ENCODE results near the gene WNT7B.

The WNT7B gene

GRCh38 chr22:45916515-45916914 is 60.4 kb downstream of the WNT7B start:
- DNase-seq (ENCODE audit: low read depth, low spot score) = no peak
- H3K27ac ChIP-seq = no peak overlapping the region

DNA sequence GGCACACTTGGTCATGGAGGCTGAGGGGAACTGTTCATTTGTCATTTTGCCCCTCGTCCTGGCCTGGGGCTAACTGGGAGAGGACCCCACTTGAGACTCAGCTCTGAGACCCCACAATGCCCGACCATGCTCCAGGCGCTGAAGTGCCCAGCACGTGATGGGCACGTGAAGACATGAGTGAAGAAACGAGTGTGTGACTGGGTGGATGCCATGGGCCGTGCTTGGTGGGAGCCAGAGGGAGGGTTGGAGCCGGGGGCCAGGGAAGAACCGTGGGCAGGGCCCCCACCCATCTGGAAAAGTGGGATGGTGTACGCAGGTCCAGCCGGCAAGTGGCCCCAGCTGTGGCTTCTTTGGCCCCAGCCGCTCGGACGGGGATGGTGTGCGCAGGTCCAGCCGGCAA is 61.1 kb downstream of the WNT7B start:
- no peak overlapping the region for H3K27ac ChIP-seq
- DNase-seq (ENCODE audit: low read depth, low spot score) = no peak

GRCh38 chr22:45915151-45915550 is 61.8 kb downstream of the WNT7B start:
- DNase-seq (ENCODE audit: low read depth, low spot score) = no peak
- H3K27ac ChIP-seq = no peak overlapping the region

GRCh38 chr22:45914309-45914708 is 62.7 kb downstream of the WNT7B start:
- DNase-seq (ENCODE audit: low read depth, low spot score) = no peak
- H3K27ac ChIP-seq = no peak overlapping the region

DNA sequence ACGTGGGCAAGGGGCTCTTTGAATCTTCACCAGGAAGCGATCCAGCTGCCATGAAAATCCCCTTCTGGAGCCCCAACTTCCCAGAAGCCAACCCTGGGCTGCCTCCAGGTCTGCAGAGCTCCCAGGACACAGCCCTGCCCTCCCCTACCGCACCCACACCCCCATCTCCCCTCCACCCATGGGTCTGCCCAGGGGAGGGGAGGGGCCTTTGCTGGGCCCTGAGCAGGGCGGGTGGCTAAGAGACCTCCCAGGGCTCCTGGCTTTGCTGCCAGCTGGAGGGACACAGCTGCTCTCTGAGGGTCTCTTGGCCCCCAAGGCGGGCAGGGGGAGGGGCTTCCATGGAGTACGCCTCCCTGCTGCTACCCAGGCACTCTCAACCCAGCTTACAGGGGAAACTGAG is 64.1 kb downstream of the WNT7B start:
- DNase-seq (ENCODE audit: low read depth, low spot score) = no peak
- no peak overlapping the region for H3K27ac ChIP-seq

GRCh38 chr22:45911601-45912271 is 65.2 kb downstream of the WNT7B start:
- DNase-seq (ENCODE audit: low read depth, low spot score) = no peak
- no peak overlapping the region for H3K27ac ChIP-seq

- DNase-seq (ENCODE audit: low read depth, low spot score) = no peak
- no peak overlapping the region for H3K27ac ChIP-seq
Measured at GRCh38 chr22:45910928-45911467, 66.0 kb downstream of the WNT7B start.

GRCh38 chr22:45908961-45909360 is 68.0 kb downstream of the WNT7B start:
- no peak overlapping the region for H3K27ac ChIP-seq
- DNase-seq (ENCODE audit: low read depth, low spot score) = no peak

- no peak overlapping the region for H3K27ac ChIP-seq
- DNase-seq (ENCODE audit: low read depth, low spot score) = no peak
Measured at GRCh38 chr22:45907996-45908395, 69.0 kb downstream of the WNT7B start.

DNA sequence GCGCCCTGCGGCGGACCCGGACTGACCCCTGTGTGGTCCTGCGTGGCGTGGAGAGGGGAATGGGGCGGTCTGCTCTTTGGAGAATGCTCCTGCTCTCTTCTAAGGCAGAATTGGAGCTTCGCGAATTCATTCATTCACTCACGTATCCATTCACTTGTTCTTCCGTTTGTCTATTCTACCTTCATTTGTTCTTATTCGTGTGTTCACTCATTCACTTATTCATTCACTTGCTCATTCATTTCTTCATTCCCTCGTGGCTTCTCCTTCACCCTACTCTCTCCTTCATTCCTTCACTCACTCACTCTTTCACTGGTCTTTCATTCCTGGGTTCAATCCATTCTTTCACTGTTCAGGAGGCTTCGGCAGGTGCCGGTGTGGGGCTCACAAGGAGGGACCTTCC is 69.6 kb downstream of the WNT7B start:
- DNase-seq (ENCODE audit: low read depth, low spot score) = no peak
- no peak overlapping the region for H3K27ac ChIP-seq

DNA sequence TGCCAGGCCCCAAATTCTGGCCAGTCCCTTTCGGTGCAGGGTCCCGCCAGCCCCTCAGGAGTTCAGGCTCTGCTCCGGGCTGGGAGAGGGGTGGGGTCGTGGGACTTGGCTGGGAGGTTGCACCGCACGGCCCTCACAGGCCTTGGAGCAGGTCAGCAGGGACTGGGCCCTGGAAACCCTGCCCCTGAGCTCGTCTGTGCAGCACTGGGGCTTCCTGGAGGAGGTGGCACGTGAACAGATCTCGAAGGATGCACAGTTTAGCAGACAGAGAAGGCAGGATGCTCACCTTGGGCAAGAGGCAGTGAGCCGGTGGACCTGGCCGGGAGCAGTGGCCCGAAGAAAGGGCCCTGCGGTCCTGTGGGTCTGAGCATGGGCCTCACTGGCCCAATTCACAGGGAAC is 70.0 kb downstream of the WNT7B start:
- H3K27ac ChIP-seq = no peak overlapping the region
- DNase-seq (ENCODE audit: low read depth, low spot score) = no peak

- no peak overlapping the region for H3K27ac ChIP-seq
- DNase-seq (ENCODE audit: low read depth, low spot score) = no peak
Measured at GRCh38 chr22:45905924-45906865, 70.8 kb downstream of the WNT7B start.

DNA sequence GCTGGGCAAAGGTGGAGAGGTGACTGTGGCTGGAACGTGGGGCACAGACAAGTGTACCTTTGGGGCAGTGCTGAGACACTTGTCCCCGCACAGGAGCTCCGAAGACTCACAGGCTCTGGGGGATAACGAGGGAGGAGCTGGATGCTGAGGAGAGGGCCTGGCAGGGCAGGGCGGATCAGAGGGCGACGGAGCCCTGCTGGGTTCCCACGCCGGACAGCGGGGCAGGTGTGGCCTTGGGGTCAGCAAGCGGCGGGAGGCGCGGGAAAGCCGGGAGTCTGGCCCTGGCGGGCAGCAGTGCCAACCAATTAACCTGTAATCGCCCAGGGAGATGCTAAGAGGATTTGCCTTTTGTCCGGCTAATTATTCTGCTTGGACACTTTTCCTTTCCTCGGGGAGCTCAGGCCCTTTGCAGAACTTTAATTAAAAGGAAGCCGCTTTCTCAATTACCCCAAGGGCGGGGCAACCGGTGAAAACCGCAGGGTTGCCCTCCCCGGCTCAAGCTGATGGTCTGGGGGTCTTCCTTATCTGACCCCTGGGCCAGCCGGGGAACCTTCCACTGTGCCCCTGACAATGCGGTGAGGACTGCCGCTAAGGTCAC is 71.5 kb downstream of the WNT7B start:
- no peak for DNase-seq (ENCODE audit: low read depth, low spot score)
- no peak overlapping the region for H3K27ac ChIP-seq

- no peak overlapping the region for H3K27ac ChIP-seq
- no peak for DNase-seq (ENCODE audit: low read depth, low spot score)
Measured at GRCh38 chr22:45904236-45904635, 72.7 kb downstream of the WNT7B start.

DNA sequence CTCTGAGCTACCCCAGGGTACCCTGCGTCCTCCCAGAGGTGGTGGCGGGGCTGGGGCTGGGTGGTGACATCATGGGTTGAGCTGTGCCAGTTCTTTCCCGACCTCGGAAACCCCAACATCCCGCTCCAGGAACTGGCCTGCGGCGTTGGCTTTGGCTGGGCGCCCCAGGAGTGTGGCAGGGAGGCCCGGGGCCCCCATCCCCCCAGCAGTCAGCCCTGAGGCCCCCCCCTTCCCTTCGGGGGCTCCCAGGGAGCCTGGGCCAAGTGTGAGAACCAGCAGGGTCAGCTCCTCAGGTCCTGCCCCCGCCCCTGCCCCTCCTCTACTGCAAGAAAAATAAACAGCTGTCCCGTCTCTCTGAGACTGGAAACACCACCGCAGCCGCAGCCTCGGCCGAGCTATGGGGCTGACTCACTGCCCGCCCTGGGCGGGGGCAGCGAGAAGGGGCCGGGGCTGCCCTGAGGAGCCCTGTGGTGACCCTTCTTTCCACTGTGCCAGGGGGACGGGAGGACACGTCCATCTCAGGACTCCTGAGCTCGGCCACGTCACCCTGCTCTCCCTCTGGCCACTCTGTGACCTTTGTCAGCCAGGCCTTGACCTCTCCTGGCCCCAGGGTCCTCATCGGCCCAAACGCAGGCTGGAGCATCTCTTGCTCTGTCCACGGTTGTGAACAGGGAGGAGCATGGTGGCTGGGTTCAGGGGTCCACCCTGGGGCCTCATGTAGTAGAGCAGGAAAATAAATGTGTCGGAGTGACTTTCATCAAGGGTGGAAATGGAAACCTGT is 73.4 kb downstream of the WNT7B start:
- DNase-seq (ENCODE audit: low read depth, low spot score) = no peak
- H3K27ac ChIP-seq = no peak overlapping the region

GRCh38 chr22:45897736-45898135 is 79.2 kb downstream of the WNT7B start:
- DNase-seq (ENCODE audit: low read depth, low spot score) = no peak
- no peak overlapping the region for H3K27ac ChIP-seq

DNA sequence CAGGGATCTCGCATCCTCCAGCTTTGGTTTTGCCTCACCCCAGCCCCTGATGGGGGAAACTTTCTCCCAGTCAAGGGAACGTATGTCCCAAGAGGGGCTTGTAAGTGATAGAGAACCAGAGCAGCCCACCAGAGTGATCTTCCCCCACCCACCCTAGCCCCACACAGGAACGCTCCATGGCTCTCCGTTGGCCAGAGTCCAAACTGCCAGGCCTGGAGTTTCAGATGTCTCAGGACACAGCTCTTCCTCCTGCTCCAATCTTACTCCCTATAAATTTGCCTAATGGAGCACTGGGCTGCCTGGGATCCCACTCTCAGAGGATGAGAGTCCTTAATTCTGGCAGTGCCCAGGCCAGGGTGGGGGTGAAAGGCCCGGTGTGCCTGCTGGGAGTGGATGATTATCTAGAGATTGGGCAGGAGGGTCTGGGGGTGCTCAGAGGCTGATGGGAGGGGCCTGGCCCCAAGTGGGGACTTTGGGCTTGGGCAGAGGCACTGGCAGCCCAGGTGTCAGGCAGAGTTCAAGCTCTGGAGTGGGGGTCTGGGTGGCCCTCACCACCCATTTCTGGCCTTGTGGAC is 79.9 kb downstream of the WNT7B start:
- DNase-seq (ENCODE audit: low read depth, low spot score) = no peak
- H3K27ac ChIP-seq = peak overlapping the region; percentile 31

DNA sequence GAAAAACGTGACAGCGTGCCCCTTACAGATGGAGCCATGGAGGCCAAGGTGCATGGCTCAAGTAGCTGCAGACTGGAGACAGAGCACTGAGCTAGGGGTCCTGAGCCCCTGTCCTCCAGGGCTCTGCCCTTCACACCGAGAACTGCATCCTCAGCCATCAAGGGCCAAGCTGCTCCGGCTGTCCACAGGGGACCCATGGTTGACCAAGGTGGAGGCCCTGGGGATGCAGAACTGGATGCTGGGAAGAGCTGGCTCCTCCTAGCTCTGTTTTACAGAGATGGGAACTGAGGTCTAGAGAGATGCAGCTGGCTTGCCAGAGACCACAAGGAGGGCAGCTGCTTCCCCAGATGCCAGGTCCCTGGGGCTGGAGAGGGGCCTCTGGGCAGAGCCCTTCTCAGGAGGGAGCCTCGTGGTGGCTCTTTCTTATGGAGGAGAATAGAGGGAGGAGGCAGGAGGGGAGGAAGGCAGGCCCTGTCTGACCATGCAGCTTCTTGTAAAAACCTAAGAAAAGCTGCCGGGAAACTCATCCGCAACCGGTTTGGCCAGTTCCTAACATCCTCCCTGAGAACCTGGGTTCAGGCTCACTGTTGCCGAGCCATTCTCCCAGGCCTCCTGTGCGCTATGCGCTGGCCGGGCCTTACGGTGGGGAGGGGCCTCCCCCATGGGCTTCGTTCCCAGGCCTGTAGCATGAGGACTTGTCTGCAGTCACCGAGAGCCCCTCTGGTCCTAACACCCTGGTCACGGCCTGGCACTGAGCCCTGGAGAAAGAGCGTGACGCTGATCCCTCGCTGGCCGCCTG is 80.6 kb downstream of the WNT7B start:
- H3K27ac ChIP-seq = peak overlapping the region; percentile 31

More for the DNA sequence above, 80.6 kb downstream of the WNT7B start:
- peak; percentile 58 for DNase-seq (ENCODE audit: low read depth, low spot score)

Measured in epithelial cell of prostate (primary cell).